Stimulated activated CD8-positive, alpha-beta memory T cell treated with anti-CD3 and anti-CD28 coated beads, Interleukin-12 subunit alpha, Interleukin-12 subunit beta, amount 100 ng/mL, for 24 hours (primary cell): Measurements from ENCODE around the gene CCDC34.

Experiments used
- DNase-seq: peaks from one replicate; pipeline ENCODE4 v3.0.0-alpha.2; 2020; ENCODE audit errors: extremely low read depth

The CCDC34 gene, protein sequence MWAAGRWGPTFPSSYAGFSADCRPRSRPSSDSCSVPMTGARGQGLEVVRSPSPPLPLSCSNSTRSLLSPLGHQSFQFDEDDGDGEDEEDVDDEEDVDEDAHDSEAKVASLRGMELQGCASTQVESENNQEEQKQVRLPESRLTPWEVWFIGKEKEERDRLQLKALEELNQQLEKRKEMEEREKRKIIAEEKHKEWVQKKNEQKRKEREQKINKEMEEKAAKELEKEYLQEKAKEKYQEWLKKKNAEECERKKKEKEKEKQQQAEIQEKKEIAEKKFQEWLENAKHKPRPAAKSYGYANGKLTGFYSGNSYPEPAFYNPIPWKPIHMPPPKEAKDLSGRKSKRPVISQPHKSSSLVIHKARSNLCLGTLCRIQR

DNA sequence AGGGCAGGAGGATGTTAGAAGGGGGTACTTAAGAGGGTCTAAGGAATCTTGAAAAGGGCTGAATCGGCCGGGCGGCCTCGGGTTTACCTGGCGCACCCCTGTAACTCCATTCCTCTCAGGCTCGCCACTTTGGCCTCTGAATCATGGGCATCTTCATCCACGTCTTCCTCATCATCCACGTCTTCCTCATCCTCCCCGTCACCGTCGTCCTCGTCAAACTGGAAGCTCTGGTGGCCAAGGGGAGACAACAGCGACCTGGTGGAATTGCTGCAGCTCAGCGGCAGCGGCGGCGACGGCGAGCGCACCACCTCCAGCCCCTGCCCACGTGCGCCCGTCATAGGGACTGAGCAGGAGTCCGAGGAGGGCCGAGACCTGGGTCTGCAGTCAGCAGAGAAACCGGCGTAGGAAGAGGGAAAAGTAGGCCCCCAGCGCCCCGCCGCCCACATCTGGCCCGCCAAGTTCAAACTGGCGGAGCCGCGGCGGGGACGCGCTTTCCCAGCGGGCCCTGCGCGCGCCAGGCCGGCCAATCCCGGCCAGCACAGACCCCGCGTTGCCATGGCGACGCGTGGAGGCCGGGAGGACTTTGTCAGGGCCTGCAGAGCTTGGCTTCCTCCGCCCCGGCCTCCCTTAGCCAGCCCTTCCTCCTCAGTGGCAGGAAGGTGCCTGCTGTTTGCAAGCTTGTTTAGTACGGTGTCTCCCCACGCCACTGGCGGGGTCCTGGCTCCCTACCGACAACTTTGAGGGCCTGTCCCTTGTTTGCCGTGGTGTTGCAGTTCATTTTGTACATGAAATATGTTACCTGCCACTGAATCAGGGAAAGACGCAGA lies at the start of gene CCDC34:
TSS of gene CCDC34 (minus strand) at position 467 of the 827 bp plus-strand sequence. CDS start at position 446, 21 bp downstream.
- DNase-seq: peak; percentile 75

DNA sequence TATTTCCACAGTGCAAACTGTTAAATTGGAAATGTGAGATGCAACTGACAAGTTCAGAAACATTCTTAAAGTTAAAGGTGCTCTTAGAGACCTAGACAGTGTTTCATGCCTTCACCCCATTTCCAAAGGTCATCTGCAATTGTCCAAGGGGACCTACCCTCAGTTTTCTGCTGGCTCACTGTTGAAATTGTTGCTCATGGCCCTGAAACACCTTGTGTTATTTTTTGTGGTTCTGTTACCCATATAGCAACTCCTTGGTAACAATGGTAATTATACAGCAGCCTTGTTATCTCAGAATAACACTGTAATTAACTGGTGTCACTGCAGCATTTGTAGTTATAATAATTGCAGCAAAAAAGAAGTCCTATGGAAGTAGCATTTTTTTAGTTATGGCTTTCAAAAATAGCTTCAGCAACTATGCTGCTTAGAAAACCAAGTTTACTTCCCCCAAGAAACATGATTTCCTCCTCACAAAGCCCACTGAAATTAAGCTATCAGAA lies 49.2 kb upstream of the CCDC34 start:
- DNase-seq: no peak

DNA sequence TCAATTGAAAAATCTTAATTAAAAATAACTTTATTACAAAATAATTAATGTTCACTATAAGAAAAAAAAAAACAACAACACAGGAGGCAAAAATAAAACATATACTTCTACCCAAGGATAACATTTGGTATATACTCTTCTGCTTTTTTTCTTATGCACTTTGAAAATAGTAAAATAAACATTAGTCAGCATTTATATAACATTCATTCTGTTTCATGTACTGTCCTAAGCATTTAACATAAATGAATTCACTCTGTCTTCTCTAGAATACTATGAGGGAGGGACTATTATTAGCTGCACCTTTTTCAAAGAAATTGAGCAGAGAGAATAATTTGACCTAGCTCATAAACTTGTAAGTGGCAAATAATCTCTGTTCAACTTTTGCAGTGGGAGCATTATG lies 48.3 kb upstream of the CCDC34 start:
- no peak for DNase-seq

DNA sequence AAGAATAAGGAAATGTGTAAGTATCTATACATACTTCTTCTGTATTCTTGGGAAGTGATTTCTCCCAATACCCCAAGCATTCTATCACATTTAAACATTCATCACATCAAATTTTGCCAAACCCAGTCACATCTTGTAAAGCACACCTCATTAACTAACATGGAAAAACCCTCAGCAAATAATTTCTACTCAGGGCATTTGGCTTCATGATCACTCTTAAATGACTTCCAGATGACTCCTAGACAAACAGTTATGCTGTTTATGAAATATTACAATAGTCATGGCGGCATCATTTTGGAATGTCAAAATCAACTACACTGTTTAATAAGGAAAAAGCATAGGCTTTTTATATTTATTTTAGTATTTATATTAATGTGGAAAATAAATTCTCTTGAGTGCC lies 47.3 kb upstream of the CCDC34 start:
- no peak for DNase-seq

DNA sequence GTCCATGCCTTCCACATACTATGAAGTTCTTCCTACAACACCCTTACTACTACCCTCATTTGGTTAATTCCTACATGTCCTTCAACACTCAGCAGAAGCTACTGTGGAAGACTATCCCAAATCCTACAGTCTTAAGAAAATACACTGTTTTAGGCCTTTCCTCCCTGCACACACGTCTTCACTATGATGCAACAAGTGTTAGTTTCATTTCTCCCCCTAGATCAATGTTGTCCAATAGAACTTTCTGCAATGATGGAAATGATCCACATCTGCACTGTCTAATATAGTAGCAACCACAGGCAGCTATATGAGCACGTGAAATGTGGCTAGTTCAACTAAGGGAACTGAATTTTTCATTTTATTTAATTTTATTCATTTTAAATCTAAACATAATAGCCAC lies 46.7 kb upstream of the CCDC34 start:
- no peak for DNase-seq

DNA sequence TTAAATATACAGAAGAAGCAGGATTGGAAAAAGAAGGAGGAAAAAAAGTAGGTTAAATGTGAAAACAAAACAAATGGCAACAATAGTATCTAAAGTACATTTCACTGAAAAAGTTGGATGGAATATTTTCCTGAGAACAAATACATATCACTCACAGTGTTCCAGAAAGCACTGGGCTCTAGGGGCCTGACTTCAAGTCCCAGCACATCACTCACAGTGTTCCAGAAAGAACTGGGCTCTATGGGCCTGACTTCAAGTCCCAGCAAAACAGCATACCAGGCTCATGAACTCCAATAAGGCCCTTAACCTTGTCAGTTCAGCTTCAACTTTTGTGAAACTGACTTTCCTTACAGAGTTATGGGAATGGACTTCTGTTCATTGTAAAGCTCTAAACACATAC lies 46.0 kb upstream of the CCDC34 start:
- DNase-seq: no peak

DNA sequence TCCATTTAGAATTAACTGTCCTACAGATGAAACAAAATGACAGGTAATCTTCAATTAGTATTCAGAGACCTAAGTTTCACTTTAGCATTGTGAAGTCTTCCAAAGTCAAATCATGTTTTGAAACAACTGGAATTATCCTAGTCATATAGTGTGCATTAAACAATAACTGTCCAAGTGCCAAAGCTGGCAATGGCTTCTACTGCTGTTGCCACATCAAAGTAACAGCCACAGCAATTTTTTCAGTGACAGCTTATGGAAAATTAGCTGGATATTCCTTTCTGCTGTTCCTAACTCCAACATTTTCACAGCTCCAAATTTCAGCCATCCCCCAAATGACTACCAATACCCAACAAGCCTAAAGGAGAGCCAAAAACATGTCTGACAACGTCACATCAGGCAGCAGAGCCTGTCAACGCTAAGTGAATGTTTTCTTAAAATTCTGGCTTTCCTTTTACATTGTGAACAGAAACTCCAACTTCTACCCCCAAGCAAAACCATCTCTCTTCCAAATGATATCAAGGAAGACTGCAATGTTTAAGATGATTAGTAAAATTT lies 45.3 kb upstream of the CCDC34 start:
- no peak for DNase-seq

DNA sequence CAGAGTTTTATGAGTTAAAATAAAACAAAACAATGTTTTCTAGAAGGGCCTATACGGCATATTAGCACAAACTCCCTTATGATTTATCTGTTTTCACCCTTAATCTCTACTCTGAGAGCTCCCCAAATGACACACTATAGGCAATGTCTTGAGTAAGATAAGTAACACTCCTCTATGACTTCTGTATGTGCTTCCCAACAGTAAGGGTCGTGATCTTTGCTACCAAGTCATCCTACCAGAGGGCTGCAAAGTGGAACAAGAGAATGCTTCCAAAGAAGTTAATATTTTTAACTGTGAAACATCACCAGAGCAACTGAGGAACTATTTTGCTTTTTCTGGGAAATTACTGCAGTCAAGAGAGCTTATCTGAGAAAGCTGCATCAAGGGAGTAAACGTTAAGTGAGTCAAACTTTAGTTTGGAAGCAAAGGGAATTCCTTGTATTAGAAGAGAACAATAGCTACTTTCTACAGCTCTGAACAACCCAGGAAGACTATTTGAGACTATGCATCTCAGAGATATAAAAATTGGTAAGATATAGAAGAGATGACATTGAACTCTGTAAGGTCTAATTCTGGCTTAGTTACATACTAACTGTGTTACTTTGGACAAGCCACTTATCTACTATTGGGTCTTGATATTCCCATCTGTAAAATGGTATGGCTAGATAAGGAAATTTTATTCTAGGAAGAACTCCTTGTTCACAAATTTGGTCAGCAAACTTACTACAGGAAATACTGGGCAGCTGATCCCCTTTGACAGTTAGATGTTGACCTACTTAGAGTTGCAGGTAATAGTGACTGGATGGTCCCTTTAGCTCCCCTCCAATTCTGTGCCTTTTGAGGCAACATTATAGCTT lies 43.7 kb upstream of the CCDC34 start:
- no peak for DNase-seq

DNA sequence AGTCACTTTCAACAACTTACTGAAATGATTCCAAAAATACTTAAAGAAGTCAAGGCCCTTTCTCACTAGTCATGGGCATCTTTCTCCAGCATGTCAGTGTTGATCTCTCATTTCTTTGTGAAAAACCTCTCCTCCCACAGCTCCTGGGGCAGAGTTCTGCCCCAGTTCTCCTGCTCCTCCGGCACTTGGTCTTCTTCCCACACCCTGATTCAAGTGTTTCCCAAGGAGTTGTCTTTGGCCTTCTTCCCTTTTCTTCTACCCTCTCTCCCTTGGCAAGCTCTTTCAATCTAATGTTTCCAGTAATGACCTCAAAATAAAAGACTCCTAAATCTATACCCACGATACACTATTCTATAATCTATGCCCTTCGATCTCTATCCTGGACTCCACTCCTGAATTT lies 42.1 kb upstream of the CCDC34 start:
- no peak for DNase-seq

DNA sequence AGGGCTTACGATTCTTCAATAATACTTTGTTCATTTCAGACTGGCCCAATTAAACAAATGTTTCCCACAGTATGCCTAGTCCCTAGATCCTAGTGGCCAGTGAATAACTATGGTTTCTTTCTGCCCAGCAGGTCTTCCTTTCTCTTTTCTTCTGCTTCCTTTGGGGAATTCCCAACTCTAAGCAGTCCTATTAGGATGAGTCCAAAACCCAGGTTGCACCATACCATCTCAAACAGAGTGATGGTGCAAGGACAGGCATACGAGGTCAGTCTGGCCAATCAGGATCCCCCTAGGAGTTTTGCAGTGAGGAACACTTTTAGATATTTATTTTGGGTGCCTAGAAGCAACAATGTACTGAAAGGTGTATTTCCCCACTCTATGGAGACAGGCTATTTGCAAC lies 41.4 kb upstream of the CCDC34 start:
- no peak for DNase-seq

DNA sequence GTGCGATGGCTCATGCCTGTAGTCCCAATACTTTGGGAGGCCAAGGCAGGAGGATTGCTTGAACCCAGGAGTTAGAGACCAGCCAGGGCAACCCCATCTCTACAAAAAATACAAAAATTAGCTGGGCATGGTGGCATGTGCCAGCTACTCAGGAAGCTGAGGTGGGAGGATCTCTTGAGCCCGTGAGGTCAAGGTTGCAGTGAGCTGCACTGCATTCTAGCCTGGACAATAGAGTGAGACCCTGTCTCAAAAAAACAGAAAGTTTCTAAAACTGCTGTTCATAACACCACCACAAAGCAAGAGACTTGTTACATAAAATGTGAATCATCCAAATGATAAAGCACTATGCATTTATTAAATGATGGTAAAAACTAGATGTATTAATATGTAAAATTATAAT lies 40.2 kb upstream of the CCDC34 start:
- no peak for DNase-seq

DNA sequence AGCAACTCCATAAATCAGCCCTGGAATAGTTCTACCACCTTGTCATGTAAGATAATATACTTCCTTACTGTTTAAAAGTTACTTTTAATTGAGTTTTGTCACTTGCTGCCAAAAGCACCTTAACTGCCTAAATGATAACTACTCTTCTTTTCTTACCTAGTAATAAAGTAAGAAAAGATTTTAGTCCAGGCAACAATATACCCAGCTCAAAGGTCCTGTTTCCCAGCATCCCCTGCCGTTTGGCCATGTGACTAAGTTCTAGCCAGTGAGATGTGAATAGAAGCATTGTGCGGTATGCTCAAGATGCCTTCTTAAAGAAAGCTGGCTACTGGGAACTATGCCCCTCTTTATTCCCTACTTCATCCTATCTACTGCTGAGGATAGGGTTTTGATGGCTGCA lies 39.4 kb upstream of the CCDC34 start:
- no peak for DNase-seq

DNA sequence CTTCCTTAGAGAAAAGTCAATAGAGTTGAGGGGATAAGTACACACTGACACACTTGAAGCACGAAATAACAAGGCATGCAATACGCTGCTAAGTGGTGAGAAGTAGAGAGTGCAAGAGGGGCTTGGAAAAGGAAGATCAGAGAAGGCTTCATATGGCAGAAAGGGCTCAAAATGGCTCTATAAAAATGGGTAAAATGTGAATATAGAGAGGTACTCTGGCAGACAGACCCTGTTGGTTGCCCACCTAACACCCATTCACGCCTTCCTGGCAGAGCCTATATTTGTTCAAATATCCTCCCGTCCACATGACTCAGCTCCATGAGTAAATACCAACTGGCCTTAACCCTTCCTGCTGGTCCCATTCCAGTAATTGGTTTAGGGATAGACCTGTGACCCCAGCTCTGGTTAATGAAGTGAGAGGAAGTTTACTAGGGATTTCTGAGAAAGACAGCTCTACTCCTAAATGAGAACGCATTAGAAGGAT lies 38.9 kb upstream of the CCDC34 start:
- no peak for DNase-seq

DNA sequence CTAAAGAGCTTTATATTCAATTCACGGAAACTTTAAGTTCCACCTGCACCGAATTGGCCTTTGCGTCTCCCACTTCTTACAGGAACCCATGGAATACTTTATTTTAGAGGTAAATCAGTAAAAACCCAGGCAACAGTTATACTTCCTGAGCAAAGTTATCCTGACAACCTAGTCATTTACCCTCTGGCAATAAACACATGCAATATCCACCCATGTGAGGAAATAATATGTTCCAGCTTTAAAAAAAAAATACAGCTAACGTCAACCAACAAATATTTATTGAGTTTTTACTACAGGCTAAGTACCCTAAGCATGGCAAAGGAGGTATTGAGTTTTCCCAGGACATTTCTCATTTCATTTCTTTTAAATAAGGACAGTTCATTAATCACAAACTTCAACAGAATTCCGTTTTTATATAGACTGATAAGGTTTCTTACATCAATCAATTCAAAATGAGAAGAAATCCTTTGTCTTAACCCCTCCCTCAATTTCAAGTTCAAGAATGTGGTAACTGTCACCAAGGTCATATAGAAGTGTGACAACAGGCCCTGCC lies 38.3 kb upstream of the CCDC34 start:
- no peak for DNase-seq

DNA sequence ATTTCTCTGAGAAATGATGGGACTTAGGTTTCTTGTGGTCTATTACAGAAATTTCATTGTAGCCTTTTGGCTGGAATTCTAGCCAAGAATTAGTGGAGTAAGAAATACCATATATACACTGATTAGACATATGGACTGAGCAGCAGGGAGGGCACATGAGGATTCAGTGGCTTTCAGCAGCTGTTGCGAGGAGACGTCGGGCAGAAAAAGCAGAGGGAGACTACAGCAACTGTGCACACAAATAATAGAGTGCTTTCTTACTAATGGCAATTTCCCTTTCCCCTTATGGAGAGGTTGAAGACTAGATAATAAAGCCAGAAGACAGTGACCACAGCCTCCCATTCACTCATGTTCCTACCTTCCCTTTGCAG lies 35.4 kb upstream of the CCDC34 start:
- DNase-seq: no peak

DNA sequence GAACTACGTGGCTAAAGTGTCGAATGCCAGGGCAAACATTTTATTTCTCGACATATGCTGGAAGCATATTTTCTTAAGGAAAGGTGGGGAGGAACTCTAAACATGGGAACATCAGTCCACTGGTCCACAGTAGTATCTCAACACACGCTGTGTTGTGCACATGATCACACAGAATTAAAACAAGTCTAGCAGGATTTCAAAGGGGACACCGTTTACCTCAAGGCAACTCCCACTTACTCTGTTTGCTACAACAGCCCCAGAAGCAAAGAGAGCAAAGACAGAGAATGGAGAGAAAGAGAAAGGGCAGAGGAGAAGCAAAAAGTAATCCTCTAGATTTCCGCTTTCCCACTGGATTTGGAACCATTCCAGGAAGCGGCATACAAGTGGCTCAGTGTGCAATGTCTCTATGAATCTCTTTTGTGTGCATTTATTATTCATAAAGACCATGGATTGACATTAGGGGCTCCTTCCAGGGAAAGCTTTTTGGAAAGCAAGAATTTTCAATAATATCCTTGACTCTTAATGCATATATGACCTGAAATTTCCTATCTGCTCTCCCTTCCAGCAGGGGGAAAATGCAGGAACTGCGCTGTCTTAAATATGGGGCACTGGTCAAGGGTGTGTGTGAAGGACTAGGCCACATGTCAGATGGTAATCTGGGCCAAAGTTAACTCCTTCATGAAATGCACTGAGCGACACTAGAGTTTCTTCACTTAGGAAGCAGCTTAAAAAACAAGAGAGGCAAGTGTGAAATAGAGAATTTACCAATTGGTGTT lies 34.8 kb upstream of the CCDC34 start:
- no peak for DNase-seq

DNA sequence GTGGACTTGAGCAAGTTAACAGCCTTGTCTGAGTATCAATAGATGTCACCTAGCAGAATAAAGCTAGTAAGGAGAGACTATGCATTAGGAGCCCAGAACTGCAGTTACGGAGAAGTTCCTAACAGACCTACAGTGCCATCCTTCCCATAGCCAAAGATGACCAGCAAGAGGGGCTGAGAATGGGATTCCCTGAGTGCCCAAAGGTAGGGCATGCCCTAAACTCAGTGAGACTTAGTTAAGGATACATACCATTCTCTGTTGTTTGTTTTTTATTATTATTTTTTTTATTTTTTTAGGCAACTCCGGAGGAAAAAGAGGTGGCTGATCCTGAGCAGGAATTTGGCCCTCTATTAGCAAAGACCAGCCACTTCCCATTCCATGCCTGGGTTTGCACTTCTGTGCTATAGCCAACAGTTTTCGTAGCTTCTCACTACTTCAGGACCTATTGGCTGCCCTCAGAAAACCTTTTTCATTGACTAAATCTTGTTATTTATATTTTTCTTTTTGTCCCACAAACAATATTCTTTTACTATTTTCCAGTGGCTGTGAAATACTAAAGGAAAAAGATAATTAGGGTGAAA lies 33.3 kb upstream of the CCDC34 start:
- no peak for DNase-seq

DNA sequence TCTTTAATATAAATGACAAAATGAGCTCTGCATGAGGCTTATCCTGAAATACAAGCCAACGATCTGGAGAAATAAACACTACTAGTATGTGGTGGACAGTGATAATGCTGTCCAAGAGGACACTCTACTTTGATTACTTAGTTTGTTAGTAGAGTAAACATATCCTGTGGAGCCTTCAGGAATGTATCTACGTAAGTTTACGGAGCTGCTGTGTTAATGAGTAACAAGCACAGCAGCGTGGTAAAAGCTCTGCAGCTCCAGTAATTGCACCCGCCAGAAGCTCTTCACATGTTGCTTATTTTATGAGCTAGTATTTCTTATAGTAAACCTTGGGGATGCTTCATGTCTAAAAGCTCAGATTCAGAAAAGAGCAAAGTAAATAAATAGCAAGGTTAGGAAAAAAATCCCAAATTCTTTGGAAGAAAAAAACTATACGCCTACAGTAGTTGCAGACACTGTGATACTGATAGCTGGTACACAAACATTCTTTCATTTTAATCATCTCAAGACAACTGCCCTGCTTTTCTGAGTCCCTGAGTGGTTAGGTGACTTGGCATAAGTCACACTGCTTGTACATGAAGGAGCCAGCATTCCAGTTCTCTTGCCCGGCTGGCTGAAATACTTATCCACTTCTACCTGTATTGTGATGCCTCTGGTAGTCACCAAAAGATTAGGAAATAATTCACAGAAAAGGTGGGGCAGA lies 32.7 kb upstream of the CCDC34 start:
- DNase-seq: no peak

DNA sequence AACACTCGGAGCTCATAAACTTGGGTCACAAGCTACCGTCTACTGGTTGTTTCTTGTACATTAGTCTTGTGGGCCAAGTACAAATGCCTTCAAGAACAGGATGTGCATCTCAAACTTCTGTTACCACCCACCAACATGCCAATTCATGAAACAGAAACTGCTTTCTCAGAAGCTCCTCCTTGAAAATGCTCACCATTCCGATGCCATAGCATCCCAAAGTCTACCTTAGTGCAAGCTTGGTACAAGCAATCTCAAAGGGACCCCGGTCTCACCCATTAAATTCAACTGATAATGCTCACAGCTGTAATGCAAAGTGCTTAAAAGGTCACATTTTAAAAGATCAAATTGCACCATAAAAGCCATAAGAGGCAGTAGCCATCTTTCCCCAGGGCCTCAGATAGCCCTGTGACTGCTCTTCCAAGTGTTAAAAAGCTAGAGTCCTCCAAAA lies 31.8 kb upstream of the CCDC34 start:
- DNase-seq: no peak
